IMR-90 (cell line): Measurements from ENCODE around the gene IL1RAPL1. TPM values are rescaled to one million over a fixed set of nuclear protein-coding genes. Genes with fewer than 3 reads are reported as not detected.

Experiments
- ATAC-seq: fragments of 200-7000 bp; cut with Tn5 transposase; 2 replicates; pipeline ENCODE4 v1.9.1; 2020; ENCODE audit warnings: low read depth, mild to moderate bottlenecking, moderate library complexity
- BruUV-seq: library from RNA; stranded (reverse); fragments of 400-500 nt; replicated peaks from 2 replicates; lab custom pipeline; 2021; lab: Mats Ljungman, UMichigan
- CTCF ChIA-PET: fragments of 300-600 bp; formaldehyde crosslinking; extraction: SDS; loops from one replicate; lab custom pipeline; 2021; ENCODE audit warnings: antibody characterized with exemption; lab: Yijun Ruan, JAX
- POLR2A ChIA-PET: fragments of 300-600 bp; sonication (Branson Sonifier 250); formaldehyde crosslinking; loops from one replicate; lab custom pipeline; 2022; ENCODE audit warnings: antibody characterized with exemption; ENCODE audit not compliant: unreplicated experiment; lab: Charles Lee
- DNase-seq: peaks from one replicate; pipeline ENCODE4 v3.0.0; 2013
- H2AFZ ChIP-seq: replicated peaks from 2 replicates; pipeline ENCODE3; 2013; ENCODE audit warnings: low read length, mild to moderate bottlenecking; ENCODE audit not compliant: poor library complexity
- H2AK5ac ChIP-seq: 2 replicates; pipeline ENCODE4 v1.6.1; 2013; ENCODE audit warnings: low read depth, low read length, inconsistent platforms
- H2AK9ac ChIP-seq: replicated peaks from 2 replicates; pipeline ENCODE3; 2013; ENCODE audit warnings: mild to moderate bottlenecking, low read depth, low read length, moderate library complexity; ENCODE audit not compliant: poor library complexity
- H2BK120ac ChIP-seq: 2 replicates; pipeline ENCODE4 v1.6.1; 2013; ENCODE audit warnings: low read depth, low read length, inconsistent platforms
- H2BK15ac ChIP-seq: 3 replicates; pipeline ENCODE4 v1.6.1; 2013; ENCODE audit warnings: low read depth, low read length, inconsistent platforms
- H2BK20ac ChIP-seq: 2 replicates; pipeline ENCODE4 v1.6.1; 2013; ENCODE audit warnings: low read depth, mild to moderate bottlenecking, inconsistent platforms, low read length, moderate library complexity
- H2BK5ac ChIP-seq: 2 replicates; pipeline ENCODE4 v1.6.1; 2013; ENCODE audit warnings: mild to moderate bottlenecking, low read depth, low read length, inconsistent platforms; ENCODE audit not compliant: poor library complexity, severe bottlenecking
- H3K14ac ChIP-seq: replicated peaks from 2 replicates; pipeline ENCODE4 v1.6.1; 2013; ENCODE audit warnings: low read depth, low read length, inconsistent platforms
- H3K18ac ChIP-seq: 2 replicates; pipeline ENCODE4 v1.6.1; 2013; ENCODE audit warnings: low read depth, low read length, control low read depth
- H3K23ac ChIP-seq: 2 replicates; pipeline ENCODE4 v1.6.1; 2013; ENCODE audit warnings: low read depth, low read length, inconsistent platforms
- H3K27ac ChIP-seq: 2 replicates; pipeline ENCODE4 v1.5.1; 2013; ENCODE audit warnings: mild to moderate bottlenecking, control low read depth, low read length; ENCODE audit not compliant: insufficient read depth
- H3K27me3 ChIP-seq: 2 replicates; pipeline ENCODE4 v1.6.1; 2013; ENCODE audit warnings: low read length; ENCODE audit not compliant: control insufficient read depth, insufficient read depth
- H3K36me3 ChIP-seq: 2 replicates; pipeline ENCODE4 v1.6.1; 2013; ENCODE audit warnings: low read length, mixed read lengths; ENCODE audit not compliant: control insufficient read depth, insufficient read depth
- H3K4ac ChIP-seq: 2 replicates; pipeline ENCODE4 v1.6.1; 2013; ENCODE audit warnings: low read depth, low read length, inconsistent platforms
- H3K4me1 ChIP-seq: 2 replicates; pipeline ENCODE4 v1.6.1; 2013; ENCODE audit warnings: low read length, mixed read lengths; ENCODE audit not compliant: control insufficient read depth, insufficient read depth
- H3K4me2 ChIP-seq: 2 replicates; pipeline ENCODE4 v1.6.1; 2013; ENCODE audit warnings: low read depth, mild to moderate bottlenecking, control low read depth, low read length, moderate library complexity
- H3K4me3 ChIP-seq: 2 replicates; pipeline ENCODE4 v1.5.1; 2013; ENCODE audit warnings: low read depth, mild to moderate bottlenecking, control low read depth, low read length, moderate library complexity; ENCODE audit not compliant: insufficient read depth
- H3K56ac ChIP-seq: 2 replicates; pipeline ENCODE4 v1.6.1; 2013; ENCODE audit warnings: low read length, inconsistent platforms; ENCODE audit not compliant: insufficient read depth; ENCODE audit errors: extremely low read depth
- H3K79me1 ChIP-seq, 2 experiments: 2 replicates each; pipeline ENCODE4 v1.6.1; 2013; ENCODE audit warnings: low read length in 2 of 2, inconsistent platforms in 1 of 2, low read depth in 1 of 2
- H3K9ac ChIP-seq: 2 replicates; pipeline ENCODE4 v1.6.1; 2013; ENCODE audit warnings: low read depth, low read length, control low read depth
- H3K9me1 ChIP-seq: 2 replicates; pipeline ENCODE4 v1.6.1; 2013; ENCODE audit warnings: low read length, inconsistent platforms; ENCODE audit not compliant: insufficient read depth
- H3K9me3 ChIP-seq: 2 replicates; pipeline ENCODE4 v1.6.1; 2013; ENCODE audit warnings: low read length; ENCODE audit not compliant: control insufficient read depth, insufficient read depth
- H4K20me1 ChIP-seq: 2 replicates; pipeline ENCODE4 v1.6.1; 2013; ENCODE audit warnings: low read length, inconsistent platforms; ENCODE audit not compliant: insufficient read depth
- H4K5ac ChIP-seq: 2 replicates; pipeline ENCODE4 v1.6.1; 2013; ENCODE audit warnings: mild to moderate bottlenecking, low read depth, low read length, control low read depth
- H4K8ac ChIP-seq, 2 experiments: 2 replicates each; pipeline ENCODE4 v1.6.1; 2013; ENCODE audit warnings: low read depth in 2 of 2, low read length in 2 of 2, control low read depth in 1 of 2, inconsistent platforms in 1 of 2
- H4K91ac ChIP-seq: 2 replicates; pipeline ENCODE4 v1.6.1; 2013; ENCODE audit warnings: low read depth, low read length, inconsistent platforms; ENCODE audit not compliant: insufficient read depth
- CHD1 ChIP-seq: IDR thresholded peaks from 2 replicates; pipeline ENCODE4 v1.6.1; 2012; ENCODE audit warnings: low read depth, low read length, improper control_type of control experiment
- POLR2A ChIP-seq: IDR thresholded peaks from 2 replicates; pipeline ENCODE4 v1.6.1; 2012; ENCODE audit warnings: mild to moderate bottlenecking, low read depth, low read length
- dilution Hi-C: fragments of 300-500 bp; cut with HindIII; formaldehyde crosslinking; loops from one replicate; pipeline ENCODE4 v1.14.3; 2018; ENCODE audit warnings: low sequenced_read_pairs; ENCODE audit not compliant: unreplicated experiment
- in situ Hi-C: fragments of 300-500 bp; cut with MboI; formaldehyde crosslinking; loops from 3 replicates; pipeline ENCODE4 v1.14.3; 2019; ENCODE audit warnings: low sequenced_read_pairs, inconsistent platforms, mixed read lengths
- intact Hi-C: fragments of 100-400 bp; cut with micrococcal nuclease; formaldehyde crosslinking; loops from 2 replicates; pipeline ENCODE4 v1.10.0; 2022
- polyA plus RNA-seq, 3 experiments: library from polyadenylated mRNA; depleted of rRNA; stranded (reverse); fragments of >200 nt; gene quantifications; 2 replicates each; pipeline ENCODE4 v1.2.3, GENCODE V29; 2012; ENCODE audit warnings: low replicate concordance in 1 of 3
- total RNA-seq: library from RNA; depleted of rRNA; stranded (reverse); fragments of >200 nt; gene quantifications from 2 replicates; pipeline ENCODE4 v1.2.3, GENCODE V29; 2012

Gene IL1RAPL1
- total and polyA plus RNA-seq, 2 of the 4 experiments (the other 2 are of a cell fraction) = 1.5 to 9.0 TPM

- Histone ChIP-seq H3K36me3 (no peaks in the 10 kb centered on the region), H3K79me1 (no peaks in the 10 kb centered on the region), H3K23ac (no peak overlapping the region), H2AK5ac (no peak overlapping the region), H3K27me3 (no peaks in the 10 kb centered on the region), H3K4me3 (no peak overlapping the region), H3K4ac (no peak overlapping the region), H3K9me1 (no peaks in the 10 kb centered on the region), H4K8ac (no peak overlapping the region), H2AK9ac (no peak overlapping the region), H2BK20ac (no peak overlapping the region), H3K4me1 (no peaks in the 10 kb centered on the region), H4K20me1 (no peaks in the 10 kb centered on the region), H3K27ac (no peak overlapping the region), H2AFZ (no peak overlapping the region), H3K4me2 (no peak overlapping the region), H2BK120ac (no peak overlapping the region), H3K18ac (no peak overlapping the region), H3K9me3 (no peaks in the 10 kb centered on the region), H2BK15ac (no peak overlapping the region), H3K56ac (no peak overlapping the region), H3K14ac (no peak overlapping the region), H3K9ac (no peak overlapping the region), H4K91ac (no peak overlapping the region), H4K5ac (no peak overlapping the region), H2BK5ac (no peak overlapping the region)
- no peak for TF ChIP-seq CHD1
- no peak for TF ChIP-seq POLR2A
- in situ Hi-C loops (no loop called here), dilution Hi-C loops (no loop called here), intact Hi-C loops (no loop called here)
- ATAC-seq = no peak
- DNase-seq = no peak
- ChIA-PET CTCF (interaction anchor here (0.7 kb wide), 1 partner anchor 716 kb away, joined by 3 read pairs; no protein-coding TSS in a partner anchor), POLR2A (no interaction called here)
- BruUV-seq = no TSS peak
Measured at GRCh38 chrX:29269390-29269789, 682.1 kb downstream of the IL1RAPL1 start.
